Breast epithelium (tissue), 3 donors: Measurements from ENCODE around the gene CSMD2.

Experiments used
- CTCF ChIP-seq, 3 donors: fragments of 450-650 bp; IDR thresholded peaks; one replicate each; pipeline ENCODE4 v1.5.1; 2016 to 2017; ENCODE audit warnings: antibody characterized with exemption in 3 of 3, mild to moderate bottlenecking in 3 of 3, moderate library complexity in 3 of 3
- POLR2AphosphoS5 ChIP-seq, 3 donors: sonication (generic); formaldehyde crosslinking; IDR thresholded peaks; one replicate each; pipeline ENCODE4 v1.6.1; 2017; ENCODE audit warnings: antibody characterized with exemption in 3 of 3

DNA sequence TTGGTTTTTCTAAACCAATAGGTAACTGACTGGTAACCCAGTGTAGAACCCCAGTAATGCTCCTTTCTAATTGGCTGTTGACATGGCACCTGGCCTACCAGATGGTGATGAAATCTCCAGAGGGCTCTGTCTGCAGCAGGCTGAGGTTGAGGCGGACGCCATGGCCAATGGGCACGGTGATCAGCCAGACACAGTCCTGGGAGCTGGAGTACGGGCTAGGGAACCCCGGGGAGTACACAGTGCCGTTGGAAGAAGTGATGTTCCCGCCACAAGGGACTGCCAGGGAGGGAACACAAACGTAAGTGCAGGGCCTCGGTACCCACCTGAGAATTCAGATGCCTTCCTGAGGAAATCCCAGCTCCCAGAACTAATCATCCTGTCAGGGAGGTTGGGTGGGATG lies 562.8 kb downstream of the CSMD2 start:
- TF ChIP-seq CTCF (IDR thresholded peaks at IDR 0.05) (no peak), POLR2AphosphoS5 (IDR thresholded peaks at IDR 0.05) (no peak)
